Mucosa of descending colon (tissue), 3 donors: ENCODE results near the gene IDH3A. TPM values are rescaled to one million over a fixed set of nuclear protein-coding genes. Genes with fewer than 3 reads are reported as not detected.

Experiments
- ATAC-seq: fragments of 200-7000 bp; cut with Tn5 transposase; one replicate; pipeline ENCODE4 v1.9.1; 2020; ENCODE audit warnings: mild to moderate bottlenecking, moderate library complexity
- DNase-seq, 3 donors: peaks; one replicate each; pipeline ENCODE4 v3.0.0-alpha.2; 2020
- H3K36me3 ChIP-seq: fragments of 200-600 bp; one replicate; pipeline ENCODE4 v1.8.0; 2021; ENCODE audit warnings: low read depth, mild to moderate bottlenecking
- H3K4me1 ChIP-seq: fragments of 200-600 bp; one replicate; pipeline ENCODE4 v1.8.0; 2021; ENCODE audit warnings: low read depth, mild to moderate bottlenecking
- H3K4me3 ChIP-seq: fragments of 200-600 bp; one replicate; pipeline ENCODE4 v1.8.0; 2021; ENCODE audit warnings: mild to moderate bottlenecking
- H3K9me3 ChIP-seq: fragments of 200-600 bp; one replicate; pipeline ENCODE4 v1.8.0; 2021; ENCODE audit warnings: mild to moderate bottlenecking
- intact Hi-C, 2 donors: fragments of 100-400 bp; cut with DNase I in 1 of 2; cut with micrococcal nuclease in 1 of 2; formaldehyde crosslinking; loops; one replicate each; pipeline versions ENCODE4 v1.11.0 to v1.11.1; 2022; cut with DNase I, micrococcal nuclease
- total RNA-seq, 3 donors: library from RNA; stranded (reverse); fragmentation: NEBNext Ultra II Directional in 2 of 3; extraction: Animal tissue kit (Norgen Biotek cat#: 25700) in 2 of 3; gene quantifications; one replicate each; pipeline versions ENCODE4 v1.2.1 to v1.2.4, GENCODE V29; 2021 to 2023
- TF ChIP-seq, protein P1 (sequence below): fragments of 200-600 bp; IDR thresholded peaks from one replicate; pipeline ENCODE4 v1.8.0; 2022; ENCODE audit warnings: antibody characterized with exemption, mild to moderate bottlenecking
- donor health status: DM: no; HTN: no; CAD: no; lungs with moderate emphysema.
- donor health status: DM: no; HTN: no; CAD: no.
- donor health status: DM: no; HTN: yes; CAD: no.

IDH3A gene
- total RNA-seq, 3 donors from 2014 or later, result 183 to 227 (median 207) TPM

DNA sequence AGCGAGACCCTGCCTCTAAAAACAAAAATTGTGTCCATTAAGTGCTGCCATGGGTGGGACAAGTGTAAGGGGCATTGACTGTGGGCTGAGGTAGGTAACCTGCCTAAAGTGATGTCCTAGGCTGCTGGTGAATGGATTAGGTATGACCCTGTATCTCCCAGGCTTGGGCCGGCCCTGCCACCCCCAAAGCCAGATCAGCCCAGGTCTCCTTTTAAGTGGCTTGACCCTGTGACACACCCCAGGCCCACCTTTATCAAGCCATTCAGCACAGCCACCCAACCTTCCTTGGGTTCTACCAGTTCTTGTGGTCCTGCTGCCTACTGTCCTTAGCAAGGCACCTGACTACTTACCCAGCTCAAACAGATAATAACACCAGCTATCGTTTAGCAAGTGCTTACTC lies 36.6 kb upstream of the IDH3A start:
- Histone ChIP-seq H3K9me3 (no peaks in the 10 kb centered on the region), H3K4me3 (no peak overlapping the region), H3K4me1 (peaks cover 3% of the 10 kb centered on the region), H3K36me3 (no peaks in the 10 kb centered on the region)
- intact Hi-C loops, result loop anchor here in 1 of 2 donors (5.0 kb wide), 2 partner anchors 110 to 130 kb away; no protein-coding TSS in a partner anchor
- DNase-seq (no peak), ATAC-seq (no peak)
- TF ChIP-seq, protein P1, sequence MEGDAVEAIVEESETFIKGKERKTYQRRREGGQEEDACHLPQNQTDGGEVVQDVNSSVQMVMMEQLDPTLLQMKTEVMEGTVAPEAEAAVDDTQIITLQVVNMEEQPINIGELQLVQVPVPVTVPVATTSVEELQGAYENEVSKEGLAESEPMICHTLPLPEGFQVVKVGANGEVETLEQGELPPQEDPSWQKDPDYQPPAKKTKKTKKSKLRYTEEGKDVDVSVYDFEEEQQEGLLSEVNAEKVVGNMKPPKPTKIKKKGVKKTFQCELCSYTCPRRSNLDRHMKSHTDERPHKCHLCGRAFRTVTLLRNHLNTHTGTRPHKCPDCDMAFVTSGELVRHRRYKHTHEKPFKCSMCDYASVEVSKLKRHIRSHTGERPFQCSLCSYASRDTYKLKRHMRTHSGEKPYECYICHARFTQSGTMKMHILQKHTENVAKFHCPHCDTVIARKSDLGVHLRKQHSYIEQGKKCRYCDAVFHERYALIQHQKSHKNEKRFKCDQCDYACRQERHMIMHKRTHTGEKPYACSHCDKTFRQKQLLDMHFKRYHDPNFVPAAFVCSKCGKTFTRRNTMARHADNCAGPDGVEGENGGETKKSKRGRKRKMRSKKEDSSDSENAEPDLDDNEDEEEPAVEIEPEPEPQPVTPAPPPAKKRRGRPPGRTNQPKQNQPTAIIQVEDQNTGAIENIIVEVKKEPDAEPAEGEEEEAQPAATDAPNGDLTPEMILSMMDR, result no peak

DNA sequence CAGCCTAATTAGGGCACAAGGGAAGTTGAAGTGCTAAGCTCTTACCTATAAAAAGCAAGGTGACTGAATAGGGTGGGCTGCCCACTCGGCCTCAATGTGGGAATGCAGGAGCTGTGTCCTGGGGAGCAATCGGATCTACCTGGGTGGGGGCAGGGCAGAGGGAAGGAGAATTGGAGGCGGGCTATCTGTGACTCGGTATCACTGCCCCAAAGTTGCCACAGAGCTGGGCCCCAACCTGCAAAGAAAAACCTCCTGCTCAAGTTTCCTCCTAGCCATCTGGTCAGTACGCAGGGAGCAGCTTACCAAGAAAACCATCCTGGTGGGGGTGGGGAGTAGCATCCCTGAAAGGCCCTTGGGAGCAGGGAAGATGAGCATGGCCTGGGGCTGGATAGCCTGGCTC lies 28.6 kb upstream of the IDH3A start:
- no peaks in the 10 kb centered on the region for H3K9me3 ChIP-seq
- ATAC-seq (no peak), DNase-seq (no peak)
- no peak overlapping the region for H3K4me3 ChIP-seq
- intact Hi-C loops, result no loop called here
- H3K4me1 ChIP-seq, result no peaks in the 10 kb centered on the region
- TF ChIP-seq, protein P1, result no peak
- no peaks in the 10 kb centered on the region for H3K36me3 ChIP-seq

DNA sequence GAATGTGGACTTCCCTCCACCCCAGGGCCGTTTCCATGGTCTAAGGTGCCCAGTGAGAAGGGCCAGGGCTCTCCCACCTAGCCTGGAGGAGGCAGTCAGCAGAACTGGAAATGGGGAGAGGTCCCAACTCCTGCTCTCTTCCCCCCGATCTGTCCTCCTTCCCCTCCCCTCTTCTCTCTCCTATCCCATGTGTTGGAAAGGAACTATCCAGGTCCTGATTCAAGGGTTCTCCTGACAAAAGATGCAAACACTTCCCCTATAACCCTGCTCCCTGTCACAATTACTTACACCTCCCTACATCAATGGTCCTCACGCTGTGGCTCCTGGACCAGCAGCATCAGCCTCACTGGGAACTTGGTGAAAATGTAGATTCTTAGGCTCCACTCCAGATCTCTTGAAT lies 23.9 kb upstream of the IDH3A start:
- Histone ChIP-seq H3K4me1 (peaks cover 7% of the 10 kb centered on the region), H3K9me3 (no peaks in the 10 kb centered on the region), H3K4me3 (no peak overlapping the region), H3K36me3 (no peaks in the 10 kb centered on the region)
- TF ChIP-seq, protein P1, result no peak
- intact Hi-C loops, result no loop called here
- DNase-seq (no peak), ATAC-seq (no peak)

DNA sequence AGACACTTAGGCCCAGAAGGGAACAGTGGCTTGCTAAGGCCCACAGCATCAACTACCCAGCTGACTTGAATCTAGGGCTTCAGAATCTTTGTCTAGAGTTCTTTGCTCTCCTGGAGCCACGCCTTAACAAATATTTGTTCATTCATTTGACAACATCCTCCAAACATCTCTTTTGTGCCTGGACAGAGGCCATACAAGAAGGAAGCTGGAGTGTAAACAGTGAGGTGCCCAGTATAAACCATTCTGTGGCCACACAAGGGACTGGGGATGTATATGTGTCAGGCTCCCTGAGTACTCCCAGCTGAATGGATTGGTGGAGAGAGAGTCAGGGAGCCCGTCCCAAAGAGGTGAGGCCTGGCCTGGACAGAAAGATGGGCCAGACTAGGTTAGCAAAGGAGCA lies 21.3 kb upstream of the IDH3A start:
- peak; percentile 51 for ATAC-seq
- intact Hi-C loops, result no loop called here
- Histone ChIP-seq H3K4me3 (no peak overlapping the region), H3K9me3 (no peaks in the 10 kb centered on the region), H3K4me1 (peaks cover 17% of the 10 kb centered on the region), H3K36me3 (no peaks in the 10 kb centered on the region)
- DNase-seq, result peak in 1 of 3 donors; percentile 17
- TF ChIP-seq, protein P1, result no peak

DNA sequence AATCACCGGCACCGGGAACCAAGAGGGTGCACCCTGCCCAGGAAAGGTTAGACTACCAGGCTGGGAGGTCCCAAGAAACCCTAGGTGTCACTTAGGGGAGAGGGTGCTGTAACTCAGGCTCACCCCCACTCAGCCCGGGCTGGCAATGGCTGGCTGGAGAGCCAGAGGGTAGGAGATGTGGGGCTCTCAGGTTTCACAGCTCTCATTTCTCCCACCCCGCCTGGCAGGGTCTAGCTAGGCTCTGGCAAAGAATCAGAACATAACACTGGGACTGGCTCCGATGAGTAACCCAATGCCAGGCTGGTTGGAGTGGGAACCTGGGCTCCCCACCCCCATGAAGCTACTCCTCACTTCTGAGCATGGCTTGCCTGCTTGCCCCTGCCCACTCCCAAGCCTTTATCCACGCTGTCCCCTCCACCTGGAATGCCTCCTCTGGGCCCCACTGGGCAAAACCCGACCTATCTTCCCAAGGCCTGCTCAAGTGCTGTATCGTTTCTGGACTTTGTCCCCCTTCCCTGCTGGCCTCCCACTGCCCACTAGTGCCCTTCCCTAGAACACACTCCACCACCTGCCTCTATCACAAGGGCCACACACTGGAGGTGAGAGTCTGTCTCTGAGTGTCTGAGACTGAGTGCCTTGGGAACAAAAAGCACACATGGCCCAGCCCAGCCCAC lies 19.9 kb upstream of the IDH3A start:
- DNase-seq, result peak in 1 of 3 donors; percentile 35

More for the DNA sequence above, 19.9 kb upstream of the IDH3A start:
- H3K9me3 ChIP-seq, result no peaks in the 10 kb centered on the region
- intact Hi-C loops, result no loop called here
- TF ChIP-seq, protein P1, result no peak
- peaks cover 17% of the 10 kb centered on the region for H3K4me1 ChIP-seq
- no peaks in the 10 kb centered on the region for H3K36me3 ChIP-seq
- H3K4me3 ChIP-seq, result no peak overlapping the region
- ATAC-seq, result no peak
